Neural crest cell (in vitro differentiated cells): ENCODE measurements around the gene ETV3L. TPM values are rescaled to one million over a fixed set of nuclear protein-coding genes. Genes with fewer than 3 reads are reported as not detected.

Source experiments
- DNase-seq: peaks from one replicate; pipeline ENCODE4 v3.0.0; 2021; ENCODE audit warnings: low read depth, mixed read lengths, low spot score
- H3K27ac Mint-ChIP-seq: one replicate; pipeline ENCODE4 v1.8.0; 2021; ENCODE audit warnings: mild to moderate bottlenecking, mixed read lengths; ENCODE audit not compliant: unreplicated experiment
- H3K27me3 Mint-ChIP-seq: 2 replicates; pipeline ENCODE4 v1.8.0; 2021; ENCODE audit warnings: low read depth, mild to moderate bottlenecking, mixed read lengths
- H3K36me3 Mint-ChIP-seq: 2 replicates; pipeline ENCODE4 v1.8.0; 2021; ENCODE audit warnings: low read depth, mild to moderate bottlenecking, mixed read lengths
- H3K4me1 Mint-ChIP-seq: 2 replicates; pipeline ENCODE4 v1.8.0; 2021; ENCODE audit warnings: mixed read lengths
- H3K4me3 Mint-ChIP-seq: one replicate; pipeline ENCODE4 v1.8.0; 2021; ENCODE audit warnings: mild to moderate bottlenecking, mixed read lengths
- H3K9me3 Mint-ChIP-seq: 2 replicates; pipeline ENCODE4 v1.8.0; 2021; ENCODE audit warnings: mixed read lengths
- total RNA-seq: library from RNA; stranded (reverse); gene quantifications from 2 replicates; pipeline ENCODE4 v1.2.1, GENCODE V29; 2021
- TF ChIP-seq, protein P1 (sequence below): fragments of 200-600 bp; sonication (generic); conservative IDR thresholded peaks from 2 replicates; pipeline ENCODE4 v1.5.0; 2021; ENCODE audit warnings: antibody characterized with exemption, mild to moderate bottlenecking

The ETV3L gene
- total RNA-seq, 1 donor from 2014 or later = 0.19 TPM

DNA sequence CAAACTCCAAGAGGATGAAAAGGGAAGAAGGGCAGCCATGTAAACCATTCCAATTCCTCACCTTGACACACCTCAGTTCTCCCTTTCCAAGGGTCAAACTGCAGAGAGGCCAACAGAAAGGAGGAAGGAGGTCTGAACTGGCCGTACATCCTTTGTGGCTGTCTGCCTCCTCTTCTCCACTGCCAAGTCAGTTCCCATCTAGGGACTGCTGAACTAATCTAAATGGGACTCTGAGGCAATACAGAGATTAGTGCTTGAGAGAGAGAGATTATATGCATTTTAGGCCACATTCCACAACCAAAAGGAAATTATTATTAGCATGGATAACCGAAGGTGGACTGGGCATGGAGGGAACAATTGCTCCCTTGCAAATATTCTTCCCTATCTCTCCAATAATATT lies 56.8 kb downstream of the ETV3L start:
- Mint-ChIP-seq H3K36me3 (peaks cover 2% of the 10 kb centered on the region), H3K9me3 (no peaks in the 10 kb centered on the region)

More for the DNA sequence above, 56.8 kb downstream of the ETV3L start:
- Mint-ChIP-seq H3K27me3 (no peaks in the 10 kb centered on the region), H3K4me1 (peaks cover 81% of the 10 kb centered on the region), H3K4me3 (peak overlapping the region; percentile 92), H3K27ac (peak overlapping the region; percentile 21)
- TF ChIP-seq, protein P1, sequence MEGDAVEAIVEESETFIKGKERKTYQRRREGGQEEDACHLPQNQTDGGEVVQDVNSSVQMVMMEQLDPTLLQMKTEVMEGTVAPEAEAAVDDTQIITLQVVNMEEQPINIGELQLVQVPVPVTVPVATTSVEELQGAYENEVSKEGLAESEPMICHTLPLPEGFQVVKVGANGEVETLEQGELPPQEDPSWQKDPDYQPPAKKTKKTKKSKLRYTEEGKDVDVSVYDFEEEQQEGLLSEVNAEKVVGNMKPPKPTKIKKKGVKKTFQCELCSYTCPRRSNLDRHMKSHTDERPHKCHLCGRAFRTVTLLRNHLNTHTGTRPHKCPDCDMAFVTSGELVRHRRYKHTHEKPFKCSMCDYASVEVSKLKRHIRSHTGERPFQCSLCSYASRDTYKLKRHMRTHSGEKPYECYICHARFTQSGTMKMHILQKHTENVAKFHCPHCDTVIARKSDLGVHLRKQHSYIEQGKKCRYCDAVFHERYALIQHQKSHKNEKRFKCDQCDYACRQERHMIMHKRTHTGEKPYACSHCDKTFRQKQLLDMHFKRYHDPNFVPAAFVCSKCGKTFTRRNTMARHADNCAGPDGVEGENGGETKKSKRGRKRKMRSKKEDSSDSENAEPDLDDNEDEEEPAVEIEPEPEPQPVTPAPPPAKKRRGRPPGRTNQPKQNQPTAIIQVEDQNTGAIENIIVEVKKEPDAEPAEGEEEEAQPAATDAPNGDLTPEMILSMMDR = no peak
- no peak for DNase-seq

Other genes starting within 250 kb of the ETV3L start
- gene INSRR, start 240.7 kb downstream of the ETV3L start, total RNA-seq = 0.07 TPM in 1 of 2 replicates, not detected in the other
- 0.21 and 0.27 TPM in 2 replicates for gene NTRK1, start 238.9 kb downstream of the ETV3L start, total RNA-seq
- 6.8 and 6.9 TPM in 2 replicates for gene PEAR1, start 206.1 kb downstream of the ETV3L start, total RNA-seq
- gene LRRC71, start 179.2 kb downstream of the ETV3L start, total RNA-seq = not detected in 2 replicates
- gene ARHGEF11, start 54.1 kb downstream of the ETV3L start, total RNA-seq = 51.5 and 52.7 TPM in 2 replicates
- gene ETV3, start 38.6 kb upstream of the ETV3L start, total RNA-seq = 29.0 and 29.7 TPM in 2 replicates